Measurements from ENCODE around the gene ABCC4. TPM values are rescaled to one million over a fixed set of nuclear protein-coding genes. Genes with fewer than 3 reads are reported as not detected.

The ABCC4 gene
- polyA plus RNA-seq, 2 donors, result 0.55 to 1.4 TPM

DNA sequence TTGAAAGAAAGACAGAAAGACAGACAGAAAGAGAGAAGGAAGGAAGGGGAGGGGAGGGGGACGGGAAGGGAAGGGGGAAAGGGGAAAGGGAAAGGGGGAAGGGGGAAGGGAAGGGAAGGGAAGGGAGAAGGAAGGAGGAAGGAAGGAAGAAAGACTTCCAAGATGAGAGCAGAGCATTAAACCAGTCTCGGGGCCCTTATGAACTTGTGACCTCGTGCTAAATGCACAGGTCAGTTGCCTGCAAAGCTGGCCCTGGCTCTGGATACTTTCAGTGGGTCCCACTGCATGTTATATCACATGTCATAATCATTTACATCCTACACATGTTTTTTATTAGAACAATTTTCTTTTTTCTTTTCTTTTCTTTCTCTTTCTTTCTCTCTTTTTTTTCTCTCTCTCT lies 24.2 kb upstream of the ABCC4 start:
- Histone ChIP-seq H3K9me3 (ENCODE audit: control insufficient read depth in 2 of 2, insufficient read depth in 1 of 2, low read depth in 1 of 2, low read length in 1 of 2) (no peaks in the 10 kb centered on the region), H3K27ac (ENCODE audit: low read depth in 2 of 2, low read length in 1 of 2) (no peak overlapping the region), H3K36me3 (ENCODE audit: control insufficient read depth in 2 of 2, insufficient read depth in 2 of 2, low read length in 1 of 2) (no peaks in the 10 kb centered on the region), H3K4me3 (ENCODE audit: low read depth in 1 of 2, low read length in 2 of 2) (no peak overlapping the region), H3K27me3 (ENCODE audit: control insufficient read depth in 1 of 2, insufficient read depth in 2 of 2, low read length in 2 of 2) (no peaks in the 10 kb centered on the region), H3K4me1 (ENCODE audit: control insufficient read depth in 2 of 2, insufficient read depth in 2 of 2, low read length in 1 of 2) (no peaks in the 10 kb centered on the region)
- 64 to 72% methylated on average over 3 of the region's 3 CpGs for WGBS, 2 donors

DNA sequence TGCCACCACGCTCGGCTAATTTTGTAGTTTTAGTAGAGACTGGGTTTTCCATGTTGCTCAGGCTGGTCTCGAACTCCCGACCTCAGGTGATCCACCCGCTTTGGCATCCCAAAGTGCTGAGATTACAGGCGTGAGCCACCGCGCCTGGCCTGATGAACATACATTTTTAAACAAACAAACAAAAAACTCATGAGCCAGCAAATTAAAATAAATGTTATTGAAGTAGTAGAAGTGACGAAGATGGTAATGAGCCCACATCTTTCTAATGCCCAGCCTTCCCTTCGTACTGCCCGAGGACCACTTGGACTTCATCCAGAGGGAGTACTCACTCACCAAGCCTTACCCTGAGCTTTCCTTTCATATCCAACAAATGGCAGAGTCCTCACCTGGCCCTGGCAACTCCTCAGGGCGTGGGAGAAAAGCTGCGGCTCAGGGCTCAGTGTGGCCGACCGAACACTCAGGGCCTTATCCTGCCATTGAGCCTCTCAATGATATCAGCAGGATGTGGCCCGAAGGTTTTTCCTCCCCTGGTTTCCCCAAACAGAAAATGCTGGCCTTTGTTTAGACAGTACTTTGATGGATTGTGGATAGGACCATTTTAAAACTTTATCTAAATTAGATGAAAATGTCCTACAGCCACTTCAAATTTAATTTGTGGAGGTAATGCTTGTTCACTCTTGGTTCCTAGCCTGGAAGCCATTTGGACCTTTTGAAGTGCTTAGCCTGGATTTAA lies 22.8 kb upstream of the ABCC4 start:
- Histone ChIP-seq H3K4me3 (ENCODE audit: low read depth in 1 of 2, low read length in 2 of 2) (no peak overlapping the region), H3K4me1 (ENCODE audit: control insufficient read depth in 2 of 2, insufficient read depth in 2 of 2, low read length in 1 of 2) (no peaks in the 10 kb centered on the region), H3K36me3 (ENCODE audit: control insufficient read depth in 2 of 2, insufficient read depth in 2 of 2, low read length in 1 of 2) (no peaks in the 10 kb centered on the region), H3K27me3 (ENCODE audit: control insufficient read depth in 1 of 2, insufficient read depth in 2 of 2, low read length in 2 of 2) (no peaks in the 10 kb centered on the region), H3K9me3 (ENCODE audit: control insufficient read depth in 2 of 2, insufficient read depth in 1 of 2, low read depth in 1 of 2, low read length in 1 of 2) (no peaks in the 10 kb centered on the region), H3K27ac (ENCODE audit: low read depth in 2 of 2, low read length in 1 of 2) (no peak overlapping the region)
- WGBS, 2 donors, result 67 to 77% methylated on average over 16 of the region's 16 CpGs

DNA sequence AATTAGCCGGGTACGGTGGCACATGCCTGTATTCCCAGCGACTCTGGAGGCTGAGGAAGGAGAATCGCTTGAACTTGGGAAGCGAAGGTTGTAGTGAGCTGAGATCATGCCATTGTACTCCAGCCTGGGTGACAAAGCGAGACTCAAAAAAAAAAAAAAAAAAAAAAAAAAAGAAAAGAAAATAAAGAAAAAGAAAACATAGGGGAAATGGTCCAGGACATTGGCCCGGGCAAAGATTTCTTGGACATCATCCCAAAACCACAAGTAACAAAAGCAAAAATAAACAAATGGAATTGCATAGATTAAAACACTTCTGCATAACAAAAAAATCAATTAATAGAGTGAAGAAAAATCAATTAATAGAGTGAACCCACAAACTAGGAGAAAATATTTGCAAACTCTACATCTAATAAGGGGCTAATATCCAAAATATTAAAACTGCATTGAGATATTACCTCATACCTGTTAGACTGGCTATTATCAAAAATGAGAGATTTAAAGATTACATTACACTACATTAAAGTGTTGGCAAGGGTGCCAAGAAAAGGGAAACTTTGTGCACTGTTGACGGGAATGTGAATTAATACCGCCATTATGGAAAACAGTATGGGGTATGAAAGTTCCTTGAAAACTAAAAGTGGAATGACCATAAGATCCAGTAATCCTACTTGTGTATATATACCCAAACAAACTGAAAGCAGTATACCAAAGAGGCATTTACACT lies 18.5 kb upstream of the ABCC4 start:
- H3K4me3 ChIP-seq (ENCODE audit: low read depth in 1 of 2, low read length in 2 of 2), result no peak overlapping the region
- no peaks in the 10 kb centered on the region for H3K27me3 ChIP-seq (ENCODE audit: control insufficient read depth in 1 of 2, insufficient read depth in 2 of 2, low read length in 2 of 2)
- no peak overlapping the region for H3K27ac ChIP-seq (ENCODE audit: low read depth in 2 of 2, low read length in 1 of 2)
- no peaks in the 10 kb centered on the region for H3K36me3 ChIP-seq (ENCODE audit: control insufficient read depth in 2 of 2, insufficient read depth in 2 of 2, low read length in 1 of 2)
- no peaks in the 10 kb centered on the region for H3K4me1 ChIP-seq (ENCODE audit: control insufficient read depth in 2 of 2, insufficient read depth in 2 of 2, low read length in 1 of 2)
- WGBS, 2 donors, result 70 to 73% methylated on average over 9 of the region's 9 CpGs
- no peaks in the 10 kb centered on the region for H3K9me3 ChIP-seq (ENCODE audit: control insufficient read depth in 2 of 2, insufficient read depth in 1 of 2, low read depth in 1 of 2, low read length in 1 of 2)

DNA sequence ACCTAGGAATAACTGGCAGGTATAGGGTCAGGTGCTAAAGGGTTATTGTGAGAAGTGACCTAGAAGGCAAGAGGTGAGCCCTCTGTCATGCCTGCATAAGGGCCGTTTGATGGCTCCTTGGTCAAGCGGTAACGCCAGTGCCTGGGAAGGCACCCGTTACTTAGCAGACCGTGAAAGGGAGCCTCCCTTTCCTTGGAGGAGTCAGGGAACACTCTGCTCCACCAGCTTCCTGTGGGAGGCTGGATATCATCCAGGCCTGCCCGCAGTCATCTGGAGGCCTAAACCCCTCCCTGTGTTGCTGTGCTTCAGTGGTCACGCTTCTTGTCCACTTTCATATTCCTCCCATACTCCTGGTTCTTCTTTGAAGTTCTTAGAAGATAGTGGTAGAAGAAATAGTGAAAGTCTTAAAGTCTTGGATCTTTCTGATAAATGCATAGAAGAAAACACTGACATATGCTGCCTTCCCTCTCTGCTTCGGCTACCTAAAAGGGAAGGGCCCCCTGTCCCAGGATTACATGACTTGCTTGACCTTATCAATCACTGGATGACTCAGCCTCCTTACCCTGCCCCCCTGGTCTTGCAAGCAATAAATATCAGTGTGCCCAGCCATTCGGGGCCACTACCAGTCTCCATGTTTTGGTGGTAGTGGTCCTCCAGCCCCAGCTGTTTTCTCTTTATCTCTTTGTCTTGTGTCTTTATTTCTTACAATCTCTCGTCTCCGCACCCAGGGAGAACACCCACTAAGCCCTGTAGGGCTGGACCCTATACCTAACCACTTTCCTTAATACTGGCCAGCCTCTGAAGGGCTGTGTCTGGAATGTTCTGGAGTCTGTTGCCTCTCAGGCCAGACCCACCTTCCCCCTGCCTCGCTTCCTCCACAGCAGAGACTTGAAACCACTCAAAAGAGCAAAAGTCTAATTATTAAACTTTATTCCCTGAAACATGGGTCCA lies 16.1 kb upstream of the ABCC4 start:
- Histone ChIP-seq H3K27ac (ENCODE audit: low read depth in 2 of 2, low read length in 1 of 2) (no peak overlapping the region), H3K9me3 (ENCODE audit: control insufficient read depth in 2 of 2, insufficient read depth in 1 of 2, low read depth in 1 of 2, low read length in 1 of 2) (no peaks in the 10 kb centered on the region), H3K4me3 (ENCODE audit: low read depth in 1 of 2, low read length in 2 of 2) (no peak overlapping the region), H3K36me3 (ENCODE audit: control insufficient read depth in 2 of 2, insufficient read depth in 2 of 2, low read length in 1 of 2) (no peaks in the 10 kb centered on the region), H3K4me1 (ENCODE audit: control insufficient read depth in 2 of 2, insufficient read depth in 2 of 2, low read length in 1 of 2) (no peaks in the 10 kb centered on the region), H3K27me3 (ENCODE audit: control insufficient read depth in 1 of 2, insufficient read depth in 2 of 2, low read length in 2 of 2) (no peaks in the 10 kb centered on the region)
- WGBS, 2 donors, result 87% methylated on average over 12 of the region's 12 CpGs

DNA sequence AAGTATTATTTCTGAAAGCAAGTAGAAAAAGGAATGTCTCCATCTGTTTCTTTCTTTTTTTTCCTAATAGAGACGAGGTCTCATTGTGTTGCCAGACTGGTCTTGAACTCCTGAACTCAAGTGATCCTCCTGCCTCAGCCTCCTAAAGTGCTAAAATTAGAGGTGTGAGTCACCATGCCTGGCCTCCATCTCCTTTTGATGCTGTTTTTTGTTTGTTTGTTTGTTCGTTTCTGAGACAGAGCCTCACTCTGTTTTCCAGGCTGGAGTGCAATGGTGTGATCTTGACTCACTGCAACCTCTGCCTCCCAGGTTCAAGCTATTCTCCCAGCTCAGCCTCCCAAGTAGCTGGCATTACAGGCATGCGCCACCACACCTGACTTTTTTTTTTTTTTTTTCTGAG lies 14.5 kb upstream of the ABCC4 start:
- Histone ChIP-seq H3K9me3 (ENCODE audit: control insufficient read depth in 2 of 2, insufficient read depth in 1 of 2, low read depth in 1 of 2, low read length in 1 of 2) (no peaks in the 10 kb centered on the region), H3K4me1 (ENCODE audit: control insufficient read depth in 2 of 2, insufficient read depth in 2 of 2, low read length in 1 of 2) (no peaks in the 10 kb centered on the region), H3K36me3 (ENCODE audit: control insufficient read depth in 2 of 2, insufficient read depth in 2 of 2, low read length in 1 of 2) (no peaks in the 10 kb centered on the region), H3K4me3 (ENCODE audit: low read depth in 1 of 2, low read length in 2 of 2) (no peak overlapping the region), H3K27ac (ENCODE audit: low read depth in 2 of 2, low read length in 1 of 2) (no peak overlapping the region), H3K27me3 (ENCODE audit: control insufficient read depth in 1 of 2, insufficient read depth in 2 of 2, low read length in 2 of 2) (no peaks in the 10 kb centered on the region)
- WGBS, 2 donors, result 79 to 87% methylated on average over 3 of the region's 3 CpGs

DNA sequence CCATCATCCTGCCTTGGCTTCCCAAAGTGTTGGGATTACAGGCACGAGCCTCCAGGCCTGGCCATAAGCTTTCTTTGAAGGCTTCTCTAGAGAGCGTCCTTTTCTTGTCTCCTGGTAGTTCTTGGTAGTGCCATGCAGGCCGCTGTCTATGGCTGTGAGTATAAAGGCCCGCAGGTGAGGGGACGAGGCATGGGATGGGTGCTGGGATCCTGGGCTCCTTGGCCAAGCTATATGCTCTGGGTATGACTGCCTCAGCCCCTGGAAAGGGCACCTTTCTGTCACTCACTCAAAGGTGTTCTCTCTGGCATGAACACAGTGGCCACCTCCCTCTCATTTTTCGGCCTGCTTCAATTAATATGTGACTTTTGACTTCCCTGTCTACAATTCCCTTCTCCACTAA lies 6.3 kb upstream of the ABCC4 start:
- no peak overlapping the region for H3K27ac ChIP-seq (ENCODE audit: low read depth in 2 of 2, low read length in 1 of 2)
- no peaks in the 10 kb centered on the region for H3K27me3 ChIP-seq (ENCODE audit: control insufficient read depth in 1 of 2, insufficient read depth in 2 of 2, low read length in 2 of 2)
- 79% methylated on average over 6 of the region's 6 CpGs for WGBS, 2 donors
- no peak overlapping the region for H3K4me3 ChIP-seq (ENCODE audit: low read depth in 1 of 2, low read length in 2 of 2)
- H3K36me3 ChIP-seq (ENCODE audit: control insufficient read depth in 2 of 2, insufficient read depth in 2 of 2, low read length in 1 of 2), result no peaks in the 10 kb centered on the region
- no peaks in the 10 kb centered on the region for H3K4me1 ChIP-seq (ENCODE audit: control insufficient read depth in 2 of 2, insufficient read depth in 2 of 2, low read length in 1 of 2)
- no peaks in the 10 kb centered on the region for H3K9me3 ChIP-seq (ENCODE audit: control insufficient read depth in 2 of 2, insufficient read depth in 1 of 2, low read depth in 1 of 2, low read length in 1 of 2)

DNA sequence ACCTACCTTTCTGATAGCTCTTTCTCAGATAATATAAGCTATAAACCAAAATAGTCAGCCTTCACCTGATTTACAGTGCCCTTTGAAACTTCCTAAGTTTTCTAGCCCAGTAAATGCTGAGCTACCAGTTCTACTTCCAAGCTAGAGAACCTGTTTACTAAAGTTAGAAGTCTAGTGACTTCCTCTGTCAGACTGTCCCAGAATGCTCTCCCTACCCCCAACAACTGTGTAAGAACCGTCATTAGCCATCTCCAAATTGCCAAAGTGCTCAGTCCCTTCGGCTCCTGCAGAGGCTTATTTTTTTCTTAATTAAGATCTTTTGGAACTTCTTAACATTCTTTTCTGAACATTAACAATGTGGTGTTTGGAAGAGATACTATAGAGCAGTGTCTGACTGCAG lies 3.2 kb upstream of the ABCC4 start:
- Histone ChIP-seq H3K9me3 (ENCODE audit: control insufficient read depth in 2 of 2, insufficient read depth in 1 of 2, low read depth in 1 of 2, low read length in 1 of 2) (no peaks in the 10 kb centered on the region), H3K27me3 (ENCODE audit: control insufficient read depth in 1 of 2, insufficient read depth in 2 of 2, low read length in 2 of 2) (no peaks in the 10 kb centered on the region), H3K27ac (ENCODE audit: low read depth in 2 of 2, low read length in 1 of 2) (no peak overlapping the region), H3K4me1 (ENCODE audit: control insufficient read depth in 2 of 2, insufficient read depth in 2 of 2, low read length in 1 of 2) (peaks cover 0 to 3% of the 10 kb centered on the region in 2 donors), H3K4me3 (ENCODE audit: low read depth in 1 of 2, low read length in 2 of 2) (no peak overlapping the region), H3K36me3 (ENCODE audit: control insufficient read depth in 2 of 2, insufficient read depth in 2 of 2, low read length in 1 of 2) (no peaks in the 10 kb centered on the region)
- WGBS, 2 donors, result 66% methylated on average over 2 of the region's 2 CpGs

DNA sequence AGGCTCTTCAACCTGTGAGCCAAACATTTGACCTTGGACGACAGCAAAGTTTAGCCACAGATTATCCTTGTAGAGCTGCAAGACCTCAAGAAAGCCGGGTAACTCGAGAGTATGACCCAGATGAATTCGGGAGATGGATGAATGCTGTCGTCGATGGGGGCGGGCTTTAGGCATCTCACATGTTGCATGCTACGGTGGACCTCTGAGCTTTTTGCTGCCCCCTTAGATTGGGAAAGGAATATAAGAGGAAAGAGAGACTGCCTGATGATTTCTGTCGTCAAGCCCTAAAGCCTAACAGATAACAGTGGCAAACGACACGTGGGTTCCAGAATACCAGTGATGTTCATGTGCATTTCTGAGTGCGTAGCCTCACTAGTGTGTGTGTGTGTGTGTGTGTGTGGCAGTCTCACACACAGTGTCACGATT lies 730 bp upstream of the ABCC4 start:
- peak overlapping the region; percentile 28 to 76 for H3K27ac ChIP-seq (ENCODE audit: low read depth in 2 of 2, low read length in 1 of 2)
- no peaks in the 10 kb centered on the region for H3K36me3 ChIP-seq (ENCODE audit: control insufficient read depth in 2 of 2, insufficient read depth in 2 of 2, low read length in 1 of 2)
- H3K27me3 ChIP-seq (ENCODE audit: control insufficient read depth in 1 of 2, insufficient read depth in 2 of 2, low read length in 2 of 2), result no peaks in the 10 kb centered on the region
- H3K4me3 ChIP-seq (ENCODE audit: low read depth in 1 of 2, low read length in 2 of 2), result peak overlapping the region; percentile 57 to 81
- 13 to 19% methylated on average over 13 of the region's 13 CpGs for WGBS, 2 donors
- peaks cover 1 to 3% of the 10 kb centered on the region in 2 donors for H3K4me1 ChIP-seq (ENCODE audit: control insufficient read depth in 2 of 2, insufficient read depth in 2 of 2, low read length in 1 of 2)
- H3K9me3 ChIP-seq (ENCODE audit: control insufficient read depth in 2 of 2, insufficient read depth in 1 of 2, low read depth in 1 of 2, low read length in 1 of 2), result no peaks in the 10 kb centered on the region

DNA sequence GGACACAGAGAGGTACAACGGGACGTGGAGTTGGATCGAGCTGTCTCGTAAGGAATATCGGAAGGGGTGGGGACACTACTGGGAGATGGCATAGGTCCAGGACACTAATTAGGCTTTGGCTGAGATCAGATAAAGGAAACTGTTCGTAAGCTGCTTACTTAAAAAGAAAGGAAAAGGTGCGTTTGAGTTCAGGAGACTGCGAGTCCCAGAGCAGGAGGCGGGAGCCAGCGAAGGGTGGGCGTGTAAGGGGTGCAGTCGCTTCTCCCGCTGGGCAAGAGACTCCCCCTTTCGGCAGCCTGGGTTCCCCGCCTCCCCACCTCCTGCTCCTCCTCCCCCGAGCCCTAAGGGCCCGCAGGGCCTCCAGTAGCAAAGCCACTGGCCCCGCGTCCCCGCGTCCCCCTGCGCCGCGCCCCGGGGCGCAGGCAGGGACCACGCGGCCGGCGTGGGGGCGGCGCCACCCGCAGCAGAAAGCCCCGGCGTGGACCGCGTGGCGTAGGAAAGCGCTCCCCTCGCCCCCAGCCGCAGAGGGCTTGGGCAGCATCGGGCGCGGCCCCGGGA lies 547 bp downstream of the ABCC4 start:
- no peaks in the 10 kb centered on the region for H3K27me3 ChIP-seq (ENCODE audit: control insufficient read depth in 1 of 2, insufficient read depth in 2 of 2, low read length in 2 of 2)
- WGBS, 2 donors, result 0 to 1% methylated on average over 29 to 45 of the region's 45 CpGs
- H3K27ac ChIP-seq (ENCODE audit: low read depth in 2 of 2, low read length in 1 of 2), result peak overlapping the region; percentile 18 to 52
- peak overlapping the region; percentile 57 to 81 for H3K4me3 ChIP-seq (ENCODE audit: low read depth in 1 of 2, low read length in 2 of 2)
- H3K9me3 ChIP-seq (ENCODE audit: control insufficient read depth in 2 of 2, insufficient read depth in 1 of 2, low read depth in 1 of 2, low read length in 1 of 2), result no peaks in the 10 kb centered on the region
- H3K4me1 ChIP-seq (ENCODE audit: control insufficient read depth in 2 of 2, insufficient read depth in 2 of 2, low read length in 1 of 2), result peaks cover 1 to 3% of the 10 kb centered on the region in 2 donors
- H3K36me3 ChIP-seq (ENCODE audit: control insufficient read depth in 2 of 2, insufficient read depth in 2 of 2, low read length in 1 of 2), result no peaks in the 10 kb centered on the region

Data from esophagus (tissue), 2 donors.